OCI-LY3 (cell line): ENCODE measurements around the gene IQGAP2.

Experiments
- H2AFZ ChIP-seq: fragments of 200-600, 300-600 bp; shearing (Covaris generic); 2 replicates; pipeline ENCODE4 v1.6.0; 2014; ENCODE audit warnings: antibody characterized with exemption, low read depth, low read length
- H3K27ac ChIP-seq: fragments of 200-600, 300-600 bp; sonication (generic); 2 replicates; pipeline ENCODE4 v1.5.1; 2014; ENCODE audit warnings: mild to moderate bottlenecking, low read length, moderate library complexity, mixed read lengths
- H3K27me3 ChIP-seq: fragments of 200-600, 300-600 bp; sonication (generic); 2 replicates; pipeline ENCODE4 v1.6.1; 2014; ENCODE audit warnings: low read depth, low read length, mixed read lengths
- H3K36me3 ChIP-seq: fragments of 200-600, 300-600 bp; sonication (generic); replicated peaks from 2 replicates; pipeline ENCODE3; 2014; ENCODE audit warnings: low read depth, low read length, mixed read lengths
- H3K4me1 ChIP-seq: fragments of 300-600, 200-600 bp; sonication (generic); 2 replicates; pipeline ENCODE4 v1.6.1; 2014; ENCODE audit warnings: low read length, mixed read lengths
- H3K4me2 ChIP-seq: fragments of 200-600, 300-600 bp; sonication (generic); 2 replicates; pipeline ENCODE4 v1.6.1; 2014; ENCODE audit warnings: low read length, mixed read lengths
- H3K4me3 ChIP-seq: fragments of 300-600, 200-600 bp; sonication (generic); 2 replicates; pipeline ENCODE4 v1.5.1; 2014; ENCODE audit warnings: antibody characterized with exemption, mild to moderate bottlenecking, low read length, moderate library complexity
- H3K79me2 ChIP-seq: fragments of 300-600, 200-600 bp; shearing (Covaris generic); 2 replicates; pipeline ENCODE4 v1.6.1; 2014; ENCODE audit warnings: mild to moderate bottlenecking, low read length, mixed read lengths
- H3K9ac ChIP-seq: fragments of 300-600, 200-600 bp; shearing (Covaris generic); 2 replicates; pipeline ENCODE4 v1.6.0; 2014; ENCODE audit warnings: mild to moderate bottlenecking, low read length, moderate library complexity
- H3K9me3 ChIP-seq: fragments of 200-600, 300-600 bp; shearing (Covaris generic); 2 replicates; pipeline ENCODE4 v1.6.1; 2014; ENCODE audit warnings: low read length, mixed read lengths; ENCODE audit not compliant: insufficient read depth
- H4K20me1 ChIP-seq: fragments of 200-600, 300-600 bp; sonication (generic); 2 replicates; pipeline ENCODE4 v1.6.1; 2016; ENCODE audit warnings: low read length, mixed read lengths; ENCODE audit not compliant: insufficient read depth
- EZH2phosphoT487 ChIP-seq: fragments of 200-600 bp; shearing (Covaris generic); IDR thresholded peaks from 2 replicates; pipeline ENCODE4 v1.6.1; 2018; ENCODE audit warnings: antibody characterized with exemption, mixed run types, low read depth
- TF ChIP-seq, protein P1 (sequence below): fragments of 200-600, 300-600 bp; sonication (generic); IDR thresholded peaks from 2 replicates; pipeline ENCODE4 v1.5.1; 2014; ENCODE audit warnings: antibody characterized with exemption, low read length, low read depth

IQGAP2 gene

DNA sequence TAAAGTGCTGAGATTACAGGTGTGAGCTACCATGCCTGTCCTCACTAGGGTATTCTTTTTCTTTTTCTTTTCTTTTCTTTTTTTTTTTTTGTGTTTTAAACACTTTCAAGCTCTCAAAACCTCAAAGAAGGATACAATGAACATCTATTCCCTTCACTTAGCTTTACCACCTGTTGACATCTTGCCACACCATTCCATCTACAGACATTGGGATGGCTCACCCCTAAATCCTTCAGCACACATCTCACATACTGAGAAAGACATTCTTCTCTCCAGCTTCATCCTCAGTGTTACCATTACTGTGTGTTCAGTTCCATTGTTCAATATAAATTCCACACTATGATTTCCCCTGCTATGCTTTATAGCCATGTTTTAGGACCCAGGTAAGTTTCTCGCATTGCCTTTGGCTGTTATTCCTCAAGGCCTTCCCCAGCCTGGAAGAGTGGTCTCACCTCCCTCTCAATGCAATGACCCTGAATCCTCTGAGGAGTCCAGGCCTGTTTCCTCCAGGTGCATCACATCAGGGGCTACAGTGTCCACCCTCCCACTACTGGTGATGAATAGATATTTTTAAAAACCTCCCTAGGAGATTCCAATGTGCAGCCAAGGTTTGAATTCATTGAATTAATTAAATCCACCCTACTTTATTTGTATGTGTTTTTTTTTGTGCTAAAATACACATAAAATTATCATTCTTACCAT is 16.7 kb downstream of the IQGAP2 start:
- no peaks in the 10 kb centered on the region for H4K20me1 ChIP-seq
- no peak overlapping the region for H2AFZ ChIP-seq
- TF ChIP-seq, protein P1, sequence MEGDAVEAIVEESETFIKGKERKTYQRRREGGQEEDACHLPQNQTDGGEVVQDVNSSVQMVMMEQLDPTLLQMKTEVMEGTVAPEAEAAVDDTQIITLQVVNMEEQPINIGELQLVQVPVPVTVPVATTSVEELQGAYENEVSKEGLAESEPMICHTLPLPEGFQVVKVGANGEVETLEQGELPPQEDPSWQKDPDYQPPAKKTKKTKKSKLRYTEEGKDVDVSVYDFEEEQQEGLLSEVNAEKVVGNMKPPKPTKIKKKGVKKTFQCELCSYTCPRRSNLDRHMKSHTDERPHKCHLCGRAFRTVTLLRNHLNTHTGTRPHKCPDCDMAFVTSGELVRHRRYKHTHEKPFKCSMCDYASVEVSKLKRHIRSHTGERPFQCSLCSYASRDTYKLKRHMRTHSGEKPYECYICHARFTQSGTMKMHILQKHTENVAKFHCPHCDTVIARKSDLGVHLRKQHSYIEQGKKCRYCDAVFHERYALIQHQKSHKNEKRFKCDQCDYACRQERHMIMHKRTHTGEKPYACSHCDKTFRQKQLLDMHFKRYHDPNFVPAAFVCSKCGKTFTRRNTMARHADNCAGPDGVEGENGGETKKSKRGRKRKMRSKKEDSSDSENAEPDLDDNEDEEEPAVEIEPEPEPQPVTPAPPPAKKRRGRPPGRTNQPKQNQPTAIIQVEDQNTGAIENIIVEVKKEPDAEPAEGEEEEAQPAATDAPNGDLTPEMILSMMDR = no peak
- TF ChIP-seq EZH2phosphoT487 = no peak
- H3K4me2 ChIP-seq = no peak overlapping the region
- no peak overlapping the region for H3K27ac ChIP-seq
- no peaks in the 10 kb centered on the region for H3K27me3 ChIP-seq
- no peaks in the 10 kb centered on the region for H3K9me3 ChIP-seq
- H3K4me3 ChIP-seq = no peak overlapping the region
- no peaks in the 10 kb centered on the region for H3K79me2 ChIP-seq
- H3K9ac ChIP-seq = no peak overlapping the region
- H3K36me3 ChIP-seq = no peaks in the 10 kb centered on the region
- no peaks in the 10 kb centered on the region for H3K4me1 ChIP-seq

DNA sequence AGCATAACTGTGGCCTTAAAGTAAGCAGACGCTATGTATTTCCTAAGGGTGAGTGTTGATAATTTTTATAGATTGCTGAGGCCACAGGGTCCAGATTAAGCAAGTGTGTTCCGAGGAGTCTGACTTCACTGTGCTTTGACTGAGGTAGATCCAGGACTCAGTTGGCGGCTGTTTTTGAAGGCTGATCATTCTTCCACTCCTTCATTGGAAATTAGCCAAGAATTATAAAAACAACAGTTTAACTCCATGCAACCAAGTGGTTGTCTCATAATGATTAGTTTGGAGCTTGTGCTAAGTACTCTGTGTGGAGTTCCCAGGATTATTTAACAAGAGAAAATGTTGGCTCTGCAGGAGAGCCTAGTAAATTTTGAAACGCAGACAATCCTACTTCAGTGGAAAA is 19.1 kb downstream of the IQGAP2 start:
- Histone ChIP-seq H4K20me1 (no peaks in the 10 kb centered on the region), H3K4me2 (no peak overlapping the region), H3K79me2 (no peaks in the 10 kb centered on the region), H3K9ac (no peak overlapping the region), H2AFZ (no peak overlapping the region), H3K27me3 (no peaks in the 10 kb centered on the region), H3K36me3 (no peaks in the 10 kb centered on the region), H3K27ac (no peak overlapping the region), H3K4me1 (no peaks in the 10 kb centered on the region), H3K4me3 (no peak overlapping the region), H3K9me3 (no peaks in the 10 kb centered on the region)
- TF ChIP-seq EZH2phosphoT487 = no peak
- TF ChIP-seq, protein P1 = no peak

DNA sequence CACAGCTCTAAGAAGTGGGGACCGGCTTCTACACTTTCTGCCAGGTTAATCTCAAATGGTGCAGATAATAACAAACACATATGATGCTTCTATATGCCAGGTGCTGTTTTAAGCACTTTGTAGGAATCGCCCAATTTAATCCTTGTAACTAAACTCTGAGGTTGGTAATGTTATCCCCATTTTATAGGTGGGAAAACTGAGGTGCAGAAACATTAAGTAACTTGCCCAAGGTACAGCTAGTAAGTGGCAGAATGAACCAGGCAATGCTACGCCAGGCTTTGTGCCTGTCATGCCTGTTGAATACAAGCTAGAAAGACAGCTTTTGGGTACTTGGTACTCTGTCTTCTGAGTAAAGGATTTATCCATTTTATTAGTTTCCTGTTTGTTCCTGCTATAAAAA is 19.7 kb downstream of the IQGAP2 start:
- no peak overlapping the region for H3K27ac ChIP-seq
- no peaks in the 10 kb centered on the region for H3K4me1 ChIP-seq
- H4K20me1 ChIP-seq = no peaks in the 10 kb centered on the region
- no peak overlapping the region for H3K4me2 ChIP-seq
- H3K9ac ChIP-seq = no peak overlapping the region
- TF ChIP-seq EZH2phosphoT487 = no peak
- TF ChIP-seq, protein P1 = no peak
- no peak overlapping the region for H2AFZ ChIP-seq
- H3K27me3 ChIP-seq = no peaks in the 10 kb centered on the region
- H3K79me2 ChIP-seq = no peaks in the 10 kb centered on the region
- H3K9me3 ChIP-seq = no peaks in the 10 kb centered on the region
- H3K36me3 ChIP-seq = no peaks in the 10 kb centered on the region
- no peak overlapping the region for H3K4me3 ChIP-seq

DNA sequence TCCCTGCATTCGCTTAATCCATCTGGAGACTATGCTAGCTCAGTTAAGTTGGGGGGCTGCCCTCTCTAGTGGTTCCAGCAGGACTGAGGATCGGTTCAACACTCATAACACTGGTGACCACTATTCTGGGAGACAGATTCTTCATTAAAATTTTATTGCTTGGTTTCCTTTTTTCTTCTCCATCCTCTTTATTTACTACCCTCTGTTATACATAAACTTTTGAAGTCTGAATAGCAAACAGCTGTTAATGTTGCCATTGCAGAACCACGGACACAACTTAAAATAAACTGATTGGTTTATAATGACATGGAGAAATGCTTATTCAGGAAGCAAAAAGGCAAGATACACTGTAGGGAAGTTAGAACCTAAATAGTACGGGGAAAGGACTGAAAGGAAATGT is 22.1 kb downstream of the IQGAP2 start:
- H3K36me3 ChIP-seq = no peaks in the 10 kb centered on the region
- no peak overlapping the region for H3K27ac ChIP-seq
- H3K4me3 ChIP-seq = no peak overlapping the region
- no peak overlapping the region for H3K9ac ChIP-seq
- H4K20me1 ChIP-seq = no peaks in the 10 kb centered on the region
- H3K79me2 ChIP-seq = no peaks in the 10 kb centered on the region
- TF ChIP-seq, protein P1 = no peak
- no peak for TF ChIP-seq EZH2phosphoT487
- no peaks in the 10 kb centered on the region for H3K9me3 ChIP-seq
- no peaks in the 10 kb centered on the region for H3K4me1 ChIP-seq
- no peak overlapping the region for H3K4me2 ChIP-seq
- no peak overlapping the region for H2AFZ ChIP-seq
- H3K27me3 ChIP-seq = no peaks in the 10 kb centered on the region
